DMS53 (cell line): ENCODE data around the gene STRADB.
"Not testable (repeated sequence)": the region's sequence is repeated elsewhere in the genome, so short reads cannot be mapped to it uniquely, and the experiment has no call there.

Experiments used
- DNase-seq: peaks from one replicate; lab custom pipeline; 2025; lab: John Stamatoyannopoulos, UW

The STRADB gene

GRCh38 chr2:201467666-201468065 is 16.1 kb downstream of the STRADB start:
- DNase-seq: peak; percentile 21

DNA sequence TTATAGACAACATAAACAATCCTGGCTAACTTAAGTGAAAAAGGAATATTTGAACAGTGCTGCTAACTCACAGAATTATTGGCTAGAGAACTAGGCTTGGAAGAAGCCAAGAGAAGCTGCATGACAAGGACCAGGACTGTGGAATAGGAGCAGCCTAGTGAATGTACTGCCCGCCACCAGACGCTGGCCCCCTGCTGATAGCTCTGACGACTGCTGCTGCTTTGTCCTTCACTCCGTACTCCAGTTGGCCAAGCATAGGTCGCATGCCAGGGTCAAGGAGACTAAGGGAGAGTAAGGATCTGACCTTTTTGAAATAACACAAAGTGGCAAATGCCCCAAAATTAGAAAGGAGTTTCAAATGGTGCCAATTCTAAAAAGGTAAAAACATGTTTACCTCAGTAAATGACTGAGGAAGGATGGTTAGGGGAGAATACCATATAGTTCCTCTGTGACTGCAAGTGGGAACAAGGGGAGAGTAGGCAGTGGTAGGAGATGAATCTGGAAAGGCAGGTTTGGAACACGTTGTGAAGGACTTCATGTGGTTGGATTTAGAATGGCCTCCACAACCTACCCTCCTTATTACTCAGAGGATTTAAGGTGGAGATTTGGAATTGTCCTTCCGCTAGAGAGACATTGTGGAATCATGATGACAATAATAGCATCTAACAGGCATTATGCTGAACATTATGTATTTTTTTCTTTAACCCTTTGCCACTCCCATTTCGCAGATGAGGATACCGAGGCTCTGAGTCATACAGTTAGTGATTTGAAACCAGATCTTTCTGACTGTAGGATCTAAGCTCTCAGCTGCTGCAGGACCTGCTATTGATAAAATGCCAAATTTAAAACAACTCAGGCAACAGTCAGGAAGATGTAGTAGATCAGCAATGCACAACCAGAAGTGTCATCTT is 19.5 kb downstream of the STRADB start:
- no peak for DNase-seq

- no peak for DNase-seq
These were observed 20.3 kb downstream of the STRADB start for GRCh38 chr2:201471732-201472393.

DNA sequence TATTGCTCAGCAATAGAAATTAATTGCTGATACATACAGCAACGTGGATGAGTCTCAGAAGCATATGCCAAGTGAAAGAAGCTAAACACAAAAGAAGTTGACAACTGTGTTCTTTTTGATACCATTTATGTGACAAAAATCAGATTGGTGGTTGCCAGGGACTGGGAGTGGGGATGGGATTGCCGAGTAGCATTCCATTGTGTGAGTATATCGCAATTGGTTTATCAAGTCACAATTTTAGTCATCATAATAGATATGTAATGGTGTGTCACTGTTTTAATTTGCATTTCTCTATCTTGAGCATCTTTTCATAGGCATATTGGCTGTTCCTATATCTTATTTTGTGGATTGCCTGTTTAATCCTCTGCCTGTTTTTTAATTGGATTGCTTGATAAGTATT is 20.9 kb downstream of the STRADB start:
- no peak for DNase-seq

DNA sequence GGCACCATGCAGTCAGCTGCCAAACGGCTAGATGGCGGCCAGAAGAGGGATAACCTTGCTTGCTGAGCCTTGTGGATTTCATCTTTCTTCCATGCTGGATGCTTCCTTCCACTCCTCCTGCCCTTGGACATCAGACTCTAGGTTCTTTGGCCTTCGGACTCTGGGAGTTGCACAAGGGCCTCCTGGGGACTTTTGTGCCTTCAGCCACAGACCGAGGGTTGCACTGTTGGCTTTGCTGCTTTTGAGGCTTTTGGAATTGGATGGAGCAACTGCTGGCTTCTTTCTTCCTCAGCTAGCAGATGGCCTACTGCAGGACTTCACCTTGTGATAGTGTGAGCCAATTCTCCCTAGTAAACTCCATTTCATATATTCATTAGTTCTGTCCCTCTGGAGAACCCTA is 31.0 kb downstream of the STRADB start:
- DNase-seq: no peak

DNA sequence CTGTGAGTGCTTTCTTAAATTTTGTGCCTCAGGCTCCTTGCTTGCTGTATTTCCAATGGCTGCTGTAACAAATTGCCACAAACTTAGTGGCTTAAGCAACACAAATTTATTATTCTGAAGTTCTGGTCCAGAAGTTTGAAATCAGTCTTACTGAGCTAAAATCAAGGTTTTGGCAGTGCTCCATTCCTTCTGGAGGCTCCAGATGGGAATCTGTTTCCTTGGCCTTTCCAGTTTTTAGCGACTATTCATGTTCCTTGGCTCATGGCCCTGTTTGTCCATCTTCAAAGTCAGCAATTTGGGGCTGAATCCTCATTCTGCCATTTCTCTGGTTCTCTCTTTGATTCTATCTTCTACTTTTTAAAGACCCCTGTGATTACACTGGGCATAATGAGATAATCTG is 31.8 kb downstream of the STRADB start:
- DNase-seq: no peak

DNA sequence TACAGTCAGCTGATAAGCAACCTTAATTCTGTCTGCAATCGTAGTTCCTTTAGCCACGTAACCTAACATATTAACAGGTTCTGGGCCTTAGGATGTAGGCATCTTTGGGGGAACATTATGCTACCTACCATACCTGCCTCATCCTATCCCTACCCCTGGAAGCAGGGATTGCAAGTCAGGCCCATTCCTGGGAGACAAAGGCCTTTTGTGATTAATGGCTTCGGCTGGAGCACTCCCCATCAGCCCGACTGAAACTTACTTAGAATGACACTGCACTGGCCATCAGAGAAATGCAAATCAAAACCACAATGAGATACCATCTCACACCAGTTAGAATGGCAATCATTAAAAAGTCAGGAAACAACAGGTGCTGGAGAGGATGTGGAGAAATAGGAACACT is 32.2 kb downstream of the STRADB start:
- not testable (repeated sequence) for DNase-seq

GRCh38 chr2:201484805-201485204 is 33.3 kb downstream of the STRADB start:
- no peak for DNase-seq

- no peak for DNase-seq
These were observed 38.8 kb downstream of the STRADB start for GRCh38 chr2:201490291-201490690.

- DNase-seq: no peak
These were observed 45.2 kb downstream of the STRADB start for GRCh38 chr2:201496785-201497184.

GRCh38 chr2:201500534-201500933 is 49.0 kb downstream of the STRADB start:
- DNase-seq: no peak

- peak; percentile 8 for DNase-seq
These were observed 51.2 kb downstream of the STRADB start for GRCh38 chr2:201502713-201503112.

DNA sequence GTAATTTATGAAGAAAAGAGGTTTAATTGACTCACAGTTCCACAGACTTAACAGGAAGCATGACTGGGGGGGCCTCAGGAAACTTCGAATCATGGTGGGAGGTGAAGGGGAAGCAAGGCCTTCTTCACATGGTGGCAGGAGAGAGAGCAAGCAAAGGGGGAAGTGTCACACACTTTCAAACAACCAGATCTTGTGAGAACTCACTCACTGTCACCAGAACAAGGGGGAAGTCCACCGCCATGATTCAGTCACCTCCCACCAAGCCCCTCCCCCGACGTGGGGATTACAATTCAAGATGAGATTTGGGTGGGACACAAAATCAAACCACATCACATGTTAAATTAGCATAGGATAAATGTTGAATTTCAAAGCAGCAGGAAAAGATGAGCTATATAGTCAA is 56.2 kb downstream of the STRADB start:
- DNase-seq: no peak

GRCh38 chr2:201513271-201513670 is 61.7 kb downstream of the STRADB start:
- DNase-seq: no peak

DNA sequence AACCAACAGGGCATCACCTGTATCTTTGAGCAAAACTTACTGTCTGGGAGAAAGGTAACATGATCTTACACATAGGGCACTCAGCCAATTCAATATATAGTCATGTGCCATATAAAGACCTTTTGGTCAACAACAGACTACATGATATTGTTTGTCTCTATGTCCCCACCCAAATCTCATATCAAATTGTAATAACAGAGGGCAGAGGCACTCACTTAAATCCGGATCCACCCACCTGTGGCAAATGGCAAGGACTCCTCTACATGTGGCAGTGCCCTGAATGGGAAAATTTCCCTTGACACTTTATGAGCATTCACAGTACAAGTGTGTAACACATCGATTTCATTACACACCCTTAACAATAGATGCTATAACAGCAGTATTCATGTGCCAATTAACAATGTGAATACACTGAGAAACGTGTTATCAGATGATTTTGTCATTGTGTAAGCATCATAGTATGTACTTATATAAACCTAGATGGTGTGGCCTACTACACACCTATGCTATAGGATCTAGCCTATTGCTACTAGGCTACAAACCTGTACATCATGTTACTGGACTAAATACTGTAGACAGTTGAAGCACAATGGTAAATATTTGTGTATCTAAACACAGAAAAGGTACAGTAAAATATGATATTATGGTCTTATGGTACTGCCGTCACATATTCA is 64.2 kb downstream of the STRADB start:
- no peak for DNase-seq

DNA sequence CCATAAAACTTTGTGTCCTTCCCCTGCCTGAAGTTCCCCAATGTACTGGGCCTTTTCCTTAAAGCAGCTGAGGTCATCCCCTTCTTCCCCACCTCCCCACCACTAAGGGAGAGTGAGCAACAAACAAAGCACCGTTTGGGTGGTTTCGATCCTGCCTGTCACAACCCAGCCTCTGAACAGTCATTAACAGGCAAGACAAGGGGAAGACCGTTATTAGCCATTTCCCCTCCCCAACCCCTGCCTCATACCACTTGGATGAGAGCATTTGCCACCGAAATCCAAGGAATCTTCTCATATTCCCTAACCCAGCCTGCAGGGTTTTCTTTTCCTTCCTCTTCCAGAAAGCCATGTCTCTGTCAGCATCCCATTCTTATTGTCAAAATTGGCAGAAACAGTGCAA is 65.6 kb downstream of the STRADB start:
- DNase-seq: no peak

DNA sequence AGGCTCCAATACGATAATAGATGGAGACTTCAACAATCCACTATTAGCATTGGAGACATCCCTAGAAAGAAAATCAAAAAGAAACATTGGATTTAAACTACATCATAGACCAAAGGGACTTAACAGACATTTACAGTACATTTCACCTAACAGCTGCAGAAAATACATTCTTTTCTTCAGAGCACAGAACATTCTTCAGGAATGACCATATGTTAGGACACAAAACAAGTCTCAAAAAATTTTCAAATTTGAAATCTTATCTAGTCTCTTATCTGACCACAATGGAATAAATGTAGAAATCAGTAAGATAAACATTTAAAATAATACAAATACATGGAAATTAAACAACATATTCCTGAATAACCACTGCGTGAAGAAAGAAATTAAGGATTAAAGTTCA is 68.7 kb downstream of the STRADB start:
- no peak for DNase-seq

DNA sequence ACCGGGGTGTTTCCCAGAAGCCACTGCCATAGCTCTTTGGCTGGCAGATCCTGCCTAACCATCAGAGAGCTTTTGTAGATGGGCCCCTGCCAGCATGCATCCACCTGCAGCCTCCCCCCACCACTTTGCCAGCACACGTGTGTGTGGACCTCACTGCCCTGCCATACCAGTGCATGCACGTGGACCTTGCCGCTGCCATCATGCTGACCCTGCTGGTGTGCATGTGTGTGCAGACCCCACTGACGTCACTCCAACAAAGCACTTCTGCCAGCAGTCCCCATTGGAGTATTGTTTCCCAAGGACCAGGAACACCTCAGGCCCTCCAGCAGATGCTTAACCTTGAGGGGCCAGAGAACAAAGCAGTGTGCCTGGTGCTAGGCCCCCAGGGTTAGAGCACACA is 71.4 kb downstream of the STRADB start:
- no peak for DNase-seq

DNA sequence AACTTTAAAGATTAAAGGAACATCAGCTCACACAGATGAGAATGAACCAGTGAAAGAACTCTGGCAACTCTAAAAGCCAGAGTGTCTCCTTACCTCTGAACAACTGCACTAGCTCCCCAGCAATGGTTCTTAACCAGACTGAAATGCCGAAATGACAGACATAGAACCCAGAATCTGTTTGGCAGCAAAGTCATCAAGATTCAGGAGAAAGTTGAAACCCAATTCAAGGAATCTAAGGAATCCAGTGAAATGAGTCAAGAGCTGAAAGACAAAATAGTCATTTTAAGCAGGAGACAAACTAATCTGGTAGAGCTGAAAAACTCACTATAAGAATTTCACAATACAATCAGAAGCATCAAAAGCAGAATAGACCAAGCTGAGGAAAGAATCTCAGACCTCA is 72.0 kb downstream of the STRADB start:
- DNase-seq: no peak
